ENCODE measurements around the gene AUP1. TPM values are rescaled to one million over a fixed set of nuclear protein-coding genes. Genes with fewer than 3 reads are reported as not detected.

The AUP1 gene
- total and polyA plus RNA-seq, 2 of the 4 experiments (the other 2 are of a cell fraction), result 47.5 to 100.0 TPM

DNA sequence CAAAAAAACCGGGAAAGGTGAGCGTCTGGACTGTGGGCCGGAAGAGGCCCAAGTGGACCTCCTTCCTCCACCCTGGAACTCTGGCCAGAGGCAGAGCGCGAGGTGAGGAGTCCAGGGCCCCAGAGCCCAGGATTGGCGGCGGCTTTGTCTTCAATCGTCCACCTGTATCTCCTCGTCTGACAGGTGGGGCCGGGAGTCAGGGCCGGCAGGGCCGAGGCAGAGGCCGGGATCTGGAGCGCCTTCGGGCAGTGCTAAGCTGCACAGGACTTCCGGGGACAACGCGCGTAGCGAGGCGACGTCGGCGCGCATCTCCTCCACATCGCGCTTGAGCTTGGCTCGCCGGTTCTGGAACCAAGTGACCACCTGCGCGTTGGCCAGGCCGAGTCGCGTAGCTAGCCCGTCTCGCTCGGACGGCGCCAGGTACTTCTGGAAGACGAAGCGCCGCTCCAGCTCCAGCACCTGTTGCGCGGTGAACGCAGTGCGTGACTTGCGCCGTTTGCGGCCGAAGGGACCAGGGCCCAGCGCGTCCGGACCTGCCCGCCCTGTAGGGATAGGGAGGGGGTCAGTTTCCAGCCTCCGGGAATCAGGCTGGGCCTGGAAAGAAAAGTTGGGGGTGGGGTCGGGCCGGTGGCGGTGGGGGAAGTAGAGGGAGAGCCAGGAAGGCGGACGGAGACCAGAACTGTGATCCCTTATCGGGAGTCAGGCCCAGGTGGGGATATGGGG, 31.6 kb downstream of the AUP1 start:
- intact Hi-C loops (cut with micrococcal nuclease) (no loop called here), in situ Hi-C loops (cut with MboI; ENCODE audit: low sequenced_read_pairs) (loop anchor here (25.0 kb wide), 1 partner anchor 364 kb away; no protein-coding TSS in a partner anchor), dilution Hi-C loops (cut with HindIII; ENCODE audit: low sequenced_read_pairs, unreplicated experiment) (no loop called here)
- no peak overlapping the region for H3K14ac ChIP-seq (replicated peaks; ENCODE audit: low read depth, low read length)
- peaks cover 10% of the 10 kb centered on the region; the same call in 1 of the 2 replicates for H3K36me3 ChIP-seq (ENCODE audit: control insufficient read depth, insufficient read depth, low read length)
- peak overlapping the region; percentile 74 for H3K4me2 ChIP-seq (ENCODE audit: low read depth, low read length)
- H2AK5ac ChIP-seq (ENCODE audit: low read depth, low read length), result no peak overlapping the region
- no peak for ATAC-seq (ENCODE audit: low read depth)
- H4K5ac ChIP-seq (ENCODE audit: low read depth, low read length), result no peak overlapping the region
- CTCF ChIA-PET, result no interaction called here
- peaks cover 0 to 12% of the 10 kb centered on the region in 2 experiments; a peak in 1 of 4 replicates for H3K79me1 ChIP-seq (ENCODE audit: low read depth in 1 of 2, low read length in 2 of 2)
- H3K27me3 ChIP-seq (ENCODE audit: control insufficient read depth, insufficient read depth, low read length), result peaks cover 38% of the 10 kb centered on the region
- DNase-seq, result no peak
- no peaks in the 10 kb centered on the region for H3K9me1 ChIP-seq (ENCODE audit: insufficient read depth, low read length)
- 10% methylated on average over 33 of the region's 61 CpGs; no CpG with 5 or more reads in 1 of the 2 experiments for WGBS, 2 experiments (ENCODE audit: extremely low coverage in 2 of 2, insufficient read length in 1 of 2)
- peaks cover 9% of the 10 kb centered on the region; the same call in 1 of the 2 replicates for H3K4me1 ChIP-seq (ENCODE audit: control insufficient read depth, insufficient read depth, low read length)
- H2BK15ac ChIP-seq (ENCODE audit: low read depth, low read length), result no peak overlapping the region
- no peak overlapping the region for H2BK120ac ChIP-seq (ENCODE audit: low read depth, low read length)
- H3K23ac ChIP-seq (ENCODE audit: low read depth, low read length), result no peak overlapping the region
- no peak overlapping the region for H3K9ac ChIP-seq (ENCODE audit: low read depth, low read length)
- no peak overlapping the region for H3K56ac ChIP-seq (ENCODE audit: extremely low read depth, insufficient read depth, low read length)
- H4K20me1 ChIP-seq (ENCODE audit: insufficient read depth, low read length), result no peaks in the 10 kb centered on the region
- no peaks in the 10 kb centered on the region for H3K9me3 ChIP-seq (ENCODE audit: control insufficient read depth, insufficient read depth, low read length)
- no peak overlapping the region; a peak in 1 of 4 replicates for H4K8ac ChIP-seq (ENCODE audit: low read depth in 2 of 2, low read length in 2 of 2)
- H2AK9ac ChIP-seq (replicated peaks; ENCODE audit: low read depth, low read length, poor library complexity), result no peak overlapping the region
- POLR2A ChIA-PET (ENCODE audit: unreplicated experiment), result no interaction called here
- no peak overlapping the region for H3K18ac ChIP-seq (ENCODE audit: low read depth, low read length)
- H3K4ac ChIP-seq (ENCODE audit: low read depth, low read length), result no peak overlapping the region
- no peak overlapping the region for H3K27ac ChIP-seq (ENCODE audit: insufficient read depth, low read length)
- no peak overlapping the region; the same call in 1 of the 2 replicates for H2BK20ac ChIP-seq (ENCODE audit: low read depth, low read length)
- no peak overlapping the region for H2BK5ac ChIP-seq (ENCODE audit: low read depth, low read length, poor library complexity, severe bottlenecking)
- H2AFZ ChIP-seq (replicated peaks; ENCODE audit: low read length, poor library complexity), result peak overlapping the region; percentile 76
- no peak overlapping the region for H4K91ac ChIP-seq (ENCODE audit: insufficient read depth, low read depth, low read length)
- H3K4me3 ChIP-seq (ENCODE audit: insufficient read depth, low read depth, low read length), result no peak overlapping the region
- BruUV-seq (replicated peaks), result no TSS peak
- TF ChIP-seq RAD21 (IDR thresholded peaks at IDR 0.05; ENCODE audit: low read length) (no peak), RCOR1 (IDR thresholded peaks at IDR 0.05; ENCODE audit: insufficient replicate concordance, low read length) (no peak), POLR2A (IDR thresholded peaks at IDR 0.05; ENCODE audit: low read depth, low read length) (no peak), BHLHE40 (IDR thresholded peaks at IDR 0.05; ENCODE audit: low read depth, low read length) (no peak), NFE2L2 (IDR thresholded peaks at IDR 0.05; ENCODE audit: low read depth, low read length) (no peak), RFX5 (IDR thresholded peaks at IDR 0.05; ENCODE audit: low read depth, low read length) (no peak), CHD1 (IDR thresholded peaks at IDR 0.05; ENCODE audit: low read depth, low read length) (no peak), FOS (IDR thresholded peaks at IDR 0.05; ENCODE audit: low read depth, low read length) (no peak), MAZ (IDR thresholded peaks at IDR 0.05; ENCODE audit: borderline replicate concordance, low read depth, low read length) (no peak), SMC3 (IDR thresholded peaks at IDR 0.05; ENCODE audit: low read depth, low read length) (no peak), CEBPB (IDR thresholded peaks at IDR 0.05; ENCODE audit: low read depth, low read length) (no peak), MAFK (IDR thresholded peaks at IDR 0.05; ENCODE audit: low read depth, low read length) (no peak)
- TF ChIP-seq, protein P1, sequence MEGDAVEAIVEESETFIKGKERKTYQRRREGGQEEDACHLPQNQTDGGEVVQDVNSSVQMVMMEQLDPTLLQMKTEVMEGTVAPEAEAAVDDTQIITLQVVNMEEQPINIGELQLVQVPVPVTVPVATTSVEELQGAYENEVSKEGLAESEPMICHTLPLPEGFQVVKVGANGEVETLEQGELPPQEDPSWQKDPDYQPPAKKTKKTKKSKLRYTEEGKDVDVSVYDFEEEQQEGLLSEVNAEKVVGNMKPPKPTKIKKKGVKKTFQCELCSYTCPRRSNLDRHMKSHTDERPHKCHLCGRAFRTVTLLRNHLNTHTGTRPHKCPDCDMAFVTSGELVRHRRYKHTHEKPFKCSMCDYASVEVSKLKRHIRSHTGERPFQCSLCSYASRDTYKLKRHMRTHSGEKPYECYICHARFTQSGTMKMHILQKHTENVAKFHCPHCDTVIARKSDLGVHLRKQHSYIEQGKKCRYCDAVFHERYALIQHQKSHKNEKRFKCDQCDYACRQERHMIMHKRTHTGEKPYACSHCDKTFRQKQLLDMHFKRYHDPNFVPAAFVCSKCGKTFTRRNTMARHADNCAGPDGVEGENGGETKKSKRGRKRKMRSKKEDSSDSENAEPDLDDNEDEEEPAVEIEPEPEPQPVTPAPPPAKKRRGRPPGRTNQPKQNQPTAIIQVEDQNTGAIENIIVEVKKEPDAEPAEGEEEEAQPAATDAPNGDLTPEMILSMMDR (conservative IDR thresholded peaks at IDR 0.05; ENCODE audit: low read depth, low read length), result no peak
- TF ChIP-seq, protein P2, sequence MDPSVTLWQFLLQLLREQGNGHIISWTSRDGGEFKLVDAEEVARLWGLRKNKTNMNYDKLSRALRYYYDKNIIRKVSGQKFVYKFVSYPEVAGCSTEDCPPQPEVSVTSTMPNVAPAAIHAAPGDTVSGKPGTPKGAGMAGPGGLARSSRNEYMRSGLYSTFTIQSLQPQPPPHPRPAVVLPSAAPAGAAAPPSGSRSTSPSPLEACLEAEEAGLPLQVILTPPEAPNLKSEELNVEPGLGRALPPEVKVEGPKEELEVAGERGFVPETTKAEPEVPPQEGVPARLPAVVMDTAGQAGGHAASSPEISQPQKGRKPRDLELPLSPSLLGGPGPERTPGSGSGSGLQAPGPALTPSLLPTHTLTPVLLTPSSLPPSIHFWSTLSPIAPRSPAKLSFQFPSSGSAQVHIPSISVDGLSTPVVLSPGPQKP (IDR thresholded peaks at IDR 0.05; ENCODE audit: borderline replicate concordance, low read depth, low read length), result no peak
- TF ChIP-seq, protein P3, sequence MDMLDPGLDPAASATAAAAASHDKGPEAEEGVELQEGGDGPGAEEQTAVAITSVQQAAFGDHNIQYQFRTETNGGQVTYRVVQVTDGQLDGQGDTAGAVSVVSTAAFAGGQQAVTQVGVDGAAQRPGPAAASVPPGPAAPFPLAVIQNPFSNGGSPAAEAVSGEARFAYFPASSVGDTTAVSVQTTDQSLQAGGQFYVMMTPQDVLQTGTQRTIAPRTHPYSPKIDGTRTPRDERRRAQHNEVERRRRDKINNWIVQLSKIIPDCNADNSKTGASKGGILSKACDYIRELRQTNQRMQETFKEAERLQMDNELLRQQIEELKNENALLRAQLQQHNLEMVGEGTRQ (IDR thresholded peaks at IDR 0.05; ENCODE audit: low read depth, low read length), result no peak

All from IMR-90 (cell line).